NCI-H460 (cell line): ENCODE data around the gene TXNDC12. TPM values are rescaled to one million over a fixed set of nuclear protein-coding genes. Genes with fewer than 3 reads are reported as not detected.
"Not testable (repeated sequence)": the region's sequence is repeated elsewhere in the genome, so short reads cannot be mapped to it uniquely, and the experiment has no call there.

ENCODE experiments used
- DNase-seq: peaks from one replicate; pipeline ENCODE4 v3.0.0-alpha.2; 2016; ENCODE audit warnings: low read depth; ENCODE audit errors: extremely low read depth
- total RNA-seq: library from RNA; depleted of rRNA; stranded (reverse); fragments of >200 nt; shearing (Covaris generic); gene quantifications from 2 replicates; pipeline ENCODE4 v1.2.3, GENCODE V29; 2014

Gene TXNDC12
- total RNA-seq, 1 experiment from 2014 or later: 89.1 TPM

- DNase-seq: no peak
These were observed 1.1 kb downstream of the TXNDC12 start for GRCh38 chr1:52053862-52054261.

GRCh38 chr1:52049337-52049736 is 5.7 kb downstream of the TXNDC12 start:
- DNase-seq: not testable (repeated sequence)

- DNase-seq: not testable (repeated sequence)
These were observed 9.3 kb downstream of the TXNDC12 start for GRCh38 chr1:52045666-52046195.

GRCh38 chr1:52045236-52045635 is 9.8 kb downstream of the TXNDC12 start:
- no peak for DNase-seq

- DNase-seq: no peak
These were observed 13.3 kb downstream of the TXNDC12 start for GRCh38 chr1:52041551-52042185.

- no peak for DNase-seq
These were observed 17.1 kb downstream of the TXNDC12 start for GRCh38 chr1:52037909-52038308.

- DNase-seq: no peak
These were observed 17.6 kb downstream of the TXNDC12 start for GRCh38 chr1:52037402-52037814.

GRCh38 chr1:52034050-52034384 is 21.0 kb downstream of the TXNDC12 start:
- DNase-seq: no peak

- peak; percentile 59 for DNase-seq
These were observed 21.6 kb downstream of the TXNDC12 start, which contains the start of gene KTI12 for GRCh38 chr1:52033190-52034049. Gene KTI12, minus strand, starts transcription at chr1:52033810. Its CDS starts 49 bp downstream, at chr1:52033761.

GRCh38 chr1:52032785-52033131 is 22.2 kb downstream of the TXNDC12 start:
- DNase-seq: peak; percentile 30

- DNase-seq: no peak
These were observed 22.7 kb downstream of the TXNDC12 start for GRCh38 chr1:52032124-52032784.

- DNase-seq: not testable (repeated sequence)
These were observed 26.2 kb downstream of the TXNDC12 start for GRCh38 chr1:52028839-52029238.

- DNase-seq: no peak
These were observed 26.7 kb downstream of the TXNDC12 start for GRCh38 chr1:52028328-52028727.

- DNase-seq: no peak
These were observed 28.7 kb downstream of the TXNDC12 start for GRCh38 chr1:52026278-52026677.

- DNase-seq: no peak
These were observed 32.9 kb downstream of the TXNDC12 start for GRCh38 chr1:52022133-52022532.

- no peak for DNase-seq
These were observed 46.8 kb downstream of the TXNDC12 start for GRCh38 chr1:52008071-52008809.

- no peak for DNase-seq
These were observed 47.6 kb downstream of the TXNDC12 start for GRCh38 chr1:52007215-52008002.

- DNase-seq: not testable (repeated sequence)
These were observed 48.9 kb downstream of the TXNDC12 start for GRCh38 chr1:52006081-52006553.

- DNase-seq: not testable (repeated sequence)
These were observed 49.4 kb downstream of the TXNDC12 start for GRCh38 chr1:52005548-52005947.

- no peak for DNase-seq
These were observed 51.1 kb downstream of the TXNDC12 start for GRCh38 chr1:52003877-52004276.
